GM18907 (cell line): ENCODE data around the gene TEKT5.
"Not testable (repeated sequence)": the region's sequence is repeated elsewhere in the genome, so short reads cannot be mapped to it uniquely, and the experiment has no call there.

Source experiments
- ATAC-seq: cut with Tn5 transposase; IDR thresholded peaks from one replicate; pipeline ENCODE4 v1.9.1; 2021; ENCODE audit warnings: mild to moderate bottlenecking, moderate library complexity; ENCODE audit not compliant: unreplicated experiment

The TEKT5 gene

DNA sequence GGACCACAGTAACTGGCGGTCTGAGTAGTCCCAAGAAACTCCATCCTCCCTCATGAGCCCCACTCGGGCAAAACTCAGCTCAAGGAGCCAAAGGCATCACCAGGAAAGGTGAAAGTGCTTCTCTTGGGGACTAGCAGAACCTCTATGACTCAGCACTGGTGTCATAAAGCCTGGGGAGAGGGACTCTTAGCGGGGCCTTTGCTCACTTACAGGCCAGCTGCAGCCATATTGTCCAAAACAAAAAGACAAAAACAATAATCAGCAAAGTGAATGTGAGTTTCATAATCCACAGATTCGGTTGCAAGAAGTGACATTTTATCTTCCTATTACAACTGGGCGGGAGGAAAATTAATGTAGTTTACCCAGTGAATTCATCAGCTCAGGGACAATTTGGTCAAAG, at the start of gene TEKT5:
Gene TEKT5, minus strand, starts transcription at position 101 of the 400 bp plus-strand sequence. Its CDS starts 57 bp downstream, at position 44.
- no peak for ATAC-seq

DNA sequence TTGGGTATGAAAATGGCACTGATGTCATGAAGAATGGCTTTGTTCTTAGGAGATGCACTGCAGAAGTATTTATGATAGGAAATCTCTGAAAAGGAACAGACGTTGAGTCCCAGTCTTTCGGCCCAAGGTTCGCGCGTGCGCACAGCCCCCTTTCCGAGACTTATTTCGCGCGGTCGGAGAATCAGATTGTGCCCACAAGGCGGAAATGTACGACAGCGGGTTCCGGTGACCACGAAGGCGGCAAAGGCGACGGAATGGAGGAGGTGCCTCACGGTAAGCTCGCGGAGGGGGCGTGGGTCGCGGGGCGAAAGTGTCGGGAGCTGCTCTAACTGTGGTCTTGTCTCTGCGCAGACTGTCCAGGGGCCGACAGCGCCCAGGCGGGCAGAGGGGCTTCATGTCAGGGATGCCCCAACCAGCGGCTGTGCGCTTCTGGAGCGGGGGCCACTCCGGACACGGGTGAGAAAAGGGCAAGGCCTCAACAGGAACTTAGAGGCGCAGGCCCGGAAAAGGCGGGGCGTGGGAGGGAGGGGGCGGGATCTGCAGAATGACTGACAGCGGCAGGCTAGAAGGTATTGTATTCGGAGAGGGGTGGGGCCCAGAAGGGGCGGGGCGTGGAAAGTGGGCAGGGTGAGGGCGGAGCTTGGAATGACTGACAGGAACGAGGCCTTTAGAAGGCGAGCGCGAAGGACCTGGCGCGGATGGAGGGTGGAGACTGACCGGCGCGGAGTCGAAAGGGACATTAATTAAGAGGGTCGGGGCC, 49.1 kb upstream of the TEKT5 start, which contains the start of gene NUBP1:
Gene NUBP1, plus strand, starts transcription at position 233 of the 760 bp plus-strand sequence. Its CDS starts 22 bp downstream, at position 255.
- peak; percentile 76 for ATAC-seq

DNA sequence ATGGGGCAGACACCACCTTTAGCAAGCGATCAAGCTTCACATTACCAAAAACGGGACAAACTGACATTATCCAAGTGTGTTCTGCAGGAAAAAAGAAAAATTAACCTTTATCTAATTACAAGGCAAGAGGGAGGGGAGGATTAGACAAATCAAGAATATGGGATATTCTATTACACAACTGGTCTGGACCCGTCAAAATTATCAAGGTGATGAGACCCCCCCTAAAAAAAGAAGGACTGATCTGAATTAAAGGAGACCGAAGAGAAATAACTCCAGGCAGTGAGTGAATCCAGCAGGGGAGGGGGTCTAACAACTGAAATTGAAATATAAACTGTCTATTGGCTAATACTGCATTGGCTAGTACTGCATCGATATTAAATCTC, 48.5 kb upstream of the TEKT5 start:
- ATAC-seq, result no peak

DNA sequence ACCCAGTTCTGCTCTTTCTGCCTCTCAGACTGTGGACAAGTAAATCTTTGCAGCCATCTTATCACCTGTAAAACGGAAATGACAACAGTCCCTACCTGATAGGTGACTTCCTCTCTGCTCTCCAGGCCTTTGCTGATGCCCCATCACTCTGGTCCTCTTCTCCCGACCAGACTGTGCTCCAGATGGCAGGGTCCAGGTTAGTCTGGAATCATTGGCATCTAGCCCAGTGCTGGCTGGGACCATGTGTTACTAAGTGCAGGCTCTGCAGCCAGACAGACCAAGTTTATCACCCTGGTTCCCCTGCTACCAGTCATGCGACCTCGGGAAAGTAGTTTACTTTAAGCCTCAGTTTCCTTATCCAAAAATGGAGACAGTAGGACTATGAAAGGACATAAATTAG, 47.1 kb upstream of the TEKT5 start:
- ATAC-seq, result no peak

DNA sequence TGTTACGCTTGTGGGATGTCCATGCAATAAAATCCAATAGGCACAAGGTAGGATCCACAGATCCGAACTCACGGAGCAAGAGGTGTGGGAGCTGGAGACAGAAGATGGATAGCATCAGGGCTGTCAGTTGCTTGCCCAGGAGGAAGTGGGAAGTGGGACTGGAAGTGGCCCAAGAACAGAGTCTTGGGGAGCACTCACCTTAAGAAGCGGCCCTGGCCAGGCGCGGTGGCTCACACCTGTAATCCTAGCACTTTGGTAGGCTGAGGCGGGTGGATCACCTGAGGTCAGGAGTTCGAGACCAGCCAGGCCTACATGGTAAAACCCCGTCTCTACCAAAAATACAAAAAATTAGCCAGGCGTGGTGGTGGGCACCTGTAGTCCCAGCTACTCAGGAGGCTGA, 46.5 kb upstream of the TEKT5 start:
- not testable (repeated sequence) for ATAC-seq

DNA sequence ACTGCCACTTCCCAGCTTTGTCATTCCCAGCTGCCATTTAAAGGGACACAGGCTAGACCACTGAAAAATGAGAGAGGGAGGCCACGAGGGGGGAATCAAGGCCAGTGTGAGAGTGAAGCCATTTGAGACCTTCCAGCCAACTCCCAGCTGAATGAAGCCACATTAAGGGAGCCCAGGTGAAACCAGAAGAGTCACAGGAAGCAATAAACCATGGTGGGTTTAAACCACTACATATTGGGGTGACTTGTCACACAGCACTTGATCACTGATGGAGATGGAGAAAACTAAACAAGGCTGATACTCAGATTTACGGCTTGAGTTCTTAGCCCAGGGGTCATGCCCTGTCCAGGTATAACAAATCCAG, 46.1 kb upstream of the TEKT5 start:
- no peak for ATAC-seq

DNA sequence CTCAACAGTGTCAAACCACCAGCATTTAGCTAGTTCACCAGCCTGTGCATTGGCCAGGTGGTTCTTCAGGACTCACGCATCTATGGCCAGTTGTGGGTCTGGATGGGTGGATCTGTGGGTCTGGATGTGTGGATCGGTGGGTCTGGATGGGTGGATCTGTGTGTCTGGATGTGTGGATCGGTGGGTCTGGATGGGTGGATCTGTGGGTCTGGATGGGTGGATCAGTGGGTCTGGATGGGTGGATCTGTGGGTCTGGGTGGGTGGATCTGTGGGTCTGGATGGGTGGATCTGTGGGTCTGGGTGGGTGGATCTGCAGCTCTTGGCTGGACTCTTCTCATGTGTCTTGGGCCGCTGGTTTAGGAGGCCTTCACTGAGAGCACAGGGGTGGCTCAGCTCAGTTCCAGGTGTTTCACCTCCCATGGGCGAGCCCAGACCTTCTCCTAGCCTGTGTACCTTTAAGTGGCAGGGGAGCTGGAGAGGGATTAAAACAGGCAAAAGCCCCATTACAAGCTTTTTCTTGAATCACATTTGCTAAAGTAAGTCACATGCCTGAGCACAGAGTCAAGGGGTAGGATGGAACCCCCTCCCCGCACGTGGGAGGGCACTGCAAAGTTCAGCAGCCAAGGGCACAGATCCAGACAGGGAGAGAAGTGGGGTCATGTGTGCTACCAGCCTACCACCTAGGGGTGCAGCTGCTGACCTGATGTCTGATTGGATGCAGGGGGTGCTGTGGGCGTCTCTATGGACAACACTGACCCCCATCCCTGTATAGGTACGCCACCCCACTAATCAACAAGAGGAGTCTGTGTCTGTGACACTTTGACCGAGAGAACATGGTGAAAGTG, 45.5 kb upstream of the TEKT5 start:
- ATAC-seq, result no peak

DNA sequence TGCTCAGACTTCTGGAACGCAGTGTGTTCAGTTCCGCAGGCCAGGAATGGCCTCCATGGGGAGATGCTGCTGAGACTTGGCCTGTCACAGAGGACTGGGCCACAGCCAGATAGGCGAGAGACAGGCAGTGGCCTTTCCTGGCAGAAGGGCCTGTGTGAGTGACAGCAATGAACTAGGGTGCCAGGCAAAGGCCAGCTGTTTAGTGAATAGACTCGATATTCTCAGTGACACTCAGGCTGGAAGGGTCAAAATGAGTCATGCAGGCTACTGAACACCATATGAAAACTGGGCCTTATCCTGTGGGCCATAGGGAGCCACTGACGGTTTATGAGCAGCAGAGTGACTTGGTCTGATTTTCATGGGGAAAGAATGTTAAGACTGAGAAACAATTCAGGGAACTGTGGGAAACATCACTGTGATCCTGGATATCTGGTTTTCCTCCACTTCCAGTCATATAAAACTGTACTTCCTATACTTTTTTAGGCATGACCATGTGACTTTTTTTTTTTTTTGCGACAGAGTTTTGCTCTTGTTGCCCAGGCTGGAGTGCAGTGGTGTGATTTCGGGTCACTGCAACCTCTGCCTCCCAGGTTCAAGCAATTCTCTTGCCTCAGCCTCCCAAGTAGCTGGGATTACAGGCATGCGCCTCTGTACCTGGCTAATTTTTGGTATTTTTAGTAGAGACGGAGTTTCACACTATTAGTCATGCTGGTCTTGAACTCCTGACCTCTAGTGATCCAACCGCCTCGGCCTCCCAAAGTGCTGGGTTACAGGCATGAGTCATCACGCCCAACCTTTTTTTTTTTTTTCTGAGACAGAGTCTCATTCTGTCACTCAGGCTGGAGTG, 43.7 kb upstream of the TEKT5 start:
- ATAC-seq, result peak; percentile 77

DNA sequence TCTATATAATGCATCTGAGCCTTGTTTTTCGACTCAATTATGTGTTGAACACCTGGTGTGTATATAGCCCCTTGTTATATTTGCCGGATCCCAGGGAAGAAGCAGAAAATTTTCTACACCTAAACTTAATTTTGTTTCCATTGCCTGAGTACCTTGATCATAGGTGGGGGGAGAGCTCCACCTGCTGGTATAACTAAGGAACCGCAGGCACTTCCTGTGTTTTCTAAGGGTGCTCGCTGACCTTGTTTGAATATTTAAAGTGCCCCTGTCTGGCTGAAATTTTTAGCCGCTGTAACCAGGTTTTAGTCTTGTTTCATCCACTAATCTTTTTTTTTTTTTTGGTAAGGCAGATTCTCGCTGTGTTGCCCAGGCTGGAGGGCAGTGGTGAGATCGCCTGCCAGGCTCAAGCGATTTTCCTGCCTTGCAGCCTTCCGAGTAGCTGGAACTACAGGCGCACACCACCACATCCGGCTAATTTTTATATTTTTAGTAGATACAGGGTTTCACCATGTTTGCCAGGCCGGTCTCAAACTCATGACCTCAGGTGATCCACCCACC, 42.4 kb upstream of the TEKT5 start:
- peak; percentile 41 for ATAC-seq

DNA sequence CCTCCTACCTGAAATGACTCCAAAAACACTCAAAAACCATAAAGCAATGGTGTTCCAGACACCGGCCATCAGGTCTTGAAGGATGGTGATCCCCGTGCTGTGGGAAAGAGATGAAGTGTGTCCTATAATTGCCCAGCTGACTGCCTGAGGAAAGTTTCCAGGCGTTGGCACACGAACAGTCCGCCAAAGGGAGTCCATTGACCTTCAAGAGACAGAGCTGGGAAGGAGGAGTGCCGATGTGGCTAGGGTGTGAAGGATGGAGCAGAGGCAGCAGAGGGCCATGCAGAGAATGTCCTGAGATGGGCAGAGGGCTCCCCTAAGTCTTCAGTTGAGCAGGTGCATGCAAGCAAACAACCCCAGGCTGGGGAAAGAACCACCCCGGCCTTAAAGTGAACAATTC, 37.1 kb upstream of the TEKT5 start:
- no peak for ATAC-seq

DNA sequence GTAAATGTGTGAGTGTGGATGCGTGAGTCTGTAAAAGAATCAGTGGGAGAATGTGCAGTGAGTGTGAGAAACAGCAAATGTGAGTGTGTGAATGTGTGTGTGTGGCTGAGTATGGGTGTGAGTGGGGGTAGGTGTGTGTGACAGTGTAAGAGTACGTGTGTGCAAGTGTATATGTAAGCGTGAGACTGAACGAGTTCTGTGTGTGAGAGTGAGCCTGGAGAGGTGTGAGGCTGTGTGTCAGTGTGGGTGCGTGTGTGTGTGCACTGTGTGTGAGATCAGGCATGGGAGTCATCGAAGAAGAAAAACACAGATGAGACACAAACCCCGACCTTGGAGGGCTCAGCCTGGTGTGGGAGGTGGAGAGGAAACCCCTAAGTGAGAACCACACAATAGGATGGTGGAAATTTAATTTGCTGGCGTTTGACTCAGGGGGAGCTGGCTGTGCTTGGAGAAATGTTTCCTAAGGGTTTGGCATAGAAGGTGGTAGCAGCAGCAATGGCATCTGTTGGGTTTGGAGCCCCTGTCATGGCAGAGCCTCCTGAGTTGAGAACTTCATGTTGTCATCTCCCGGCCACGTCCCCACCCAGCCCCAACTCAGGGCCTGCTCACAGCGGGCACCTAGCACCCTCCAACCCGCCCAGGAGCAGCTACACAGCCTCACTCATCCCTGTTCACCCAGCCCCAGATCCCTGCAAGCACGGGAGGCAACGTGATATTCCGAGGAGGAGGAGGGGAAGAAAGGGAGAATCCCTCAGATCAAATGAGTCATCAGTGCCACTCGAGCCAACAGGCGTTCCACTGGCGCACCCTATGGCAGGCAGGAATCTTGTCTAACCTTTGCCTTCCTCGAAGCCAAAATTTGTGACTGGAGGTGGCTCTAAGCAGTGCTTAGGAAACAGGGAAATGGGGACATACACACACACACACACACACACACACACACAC, 34.6 kb upstream of the TEKT5 start:
- no peak for ATAC-seq

DNA sequence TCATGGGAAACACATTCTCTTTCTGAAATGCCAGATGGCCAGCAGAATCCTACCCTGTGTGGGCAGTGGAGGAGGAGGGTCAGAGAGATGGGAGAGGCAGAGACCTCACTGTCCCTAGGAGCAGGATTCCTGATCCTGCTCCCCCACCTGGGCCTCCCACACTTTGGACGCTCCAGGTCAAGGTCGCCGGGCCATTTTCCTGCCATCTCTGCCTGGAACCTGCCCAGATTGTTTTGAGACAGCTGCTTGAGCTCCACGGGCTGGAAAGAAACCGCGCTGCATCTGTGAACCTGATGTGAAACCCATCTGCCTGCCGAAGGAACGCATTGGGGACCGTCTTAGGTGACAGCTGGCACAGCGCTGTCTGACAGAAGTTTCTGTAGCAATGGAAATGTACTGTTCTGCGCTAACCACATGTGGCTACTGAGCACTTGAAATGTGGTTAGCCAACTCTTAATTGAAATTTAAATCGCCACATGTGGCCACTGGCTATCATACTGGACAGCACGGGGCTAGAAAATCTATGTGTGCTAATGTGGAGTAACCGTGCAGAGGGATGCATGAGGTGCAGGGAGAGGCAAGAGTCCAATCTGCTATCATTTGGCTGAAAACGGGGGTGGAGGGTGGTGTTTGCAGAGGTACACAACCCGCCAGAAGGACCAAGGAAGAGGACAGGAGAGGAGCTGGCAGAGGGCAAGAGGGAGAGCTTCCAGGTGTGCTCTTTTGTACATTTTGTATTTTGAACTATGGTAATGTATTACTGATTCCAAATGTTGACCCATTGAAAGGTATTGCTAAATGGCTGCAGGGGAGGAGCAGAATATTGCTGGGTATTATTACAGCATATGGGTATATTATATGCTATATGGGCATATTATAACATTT, 33.5 kb upstream of the TEKT5 start:
- ATAC-seq, result no peak

DNA sequence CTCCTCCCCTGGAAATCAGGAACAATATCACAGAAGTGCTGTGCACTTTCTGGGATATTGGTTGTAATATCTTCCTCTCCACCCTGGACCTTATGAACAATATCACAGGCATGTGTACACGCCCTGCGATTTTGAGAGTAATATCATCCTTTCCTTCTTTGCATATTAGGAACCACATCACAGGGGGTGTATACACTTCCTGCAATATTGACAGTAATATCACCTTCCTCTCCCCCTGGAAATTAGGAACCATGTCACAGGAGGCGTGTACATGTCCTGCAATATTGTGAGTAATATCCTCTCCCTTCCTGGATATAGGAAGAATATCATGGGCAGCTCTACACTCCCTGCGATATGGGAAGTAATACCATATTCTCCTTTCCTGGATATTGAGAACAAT, 14.2 kb upstream of the TEKT5 start:
- ATAC-seq, result no peak

DNA sequence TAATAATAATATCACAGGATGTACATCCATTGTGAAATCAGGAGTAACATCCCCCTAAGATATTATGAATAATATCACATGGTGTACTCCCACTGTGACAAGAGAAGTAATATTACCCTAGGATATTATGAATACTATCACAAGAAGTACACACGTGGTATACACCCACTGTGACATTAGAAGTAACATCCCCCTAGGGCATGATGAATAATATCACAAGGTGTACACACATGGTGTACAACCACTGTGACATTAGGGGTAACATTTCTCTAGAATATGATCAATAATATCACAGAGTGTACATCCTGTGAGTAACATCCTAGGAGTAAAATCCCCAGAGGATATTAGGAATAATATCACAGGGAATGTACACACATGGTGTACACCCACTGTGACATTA, 5.0 kb upstream of the TEKT5 start:
- ATAC-seq, result no peak

DNA sequence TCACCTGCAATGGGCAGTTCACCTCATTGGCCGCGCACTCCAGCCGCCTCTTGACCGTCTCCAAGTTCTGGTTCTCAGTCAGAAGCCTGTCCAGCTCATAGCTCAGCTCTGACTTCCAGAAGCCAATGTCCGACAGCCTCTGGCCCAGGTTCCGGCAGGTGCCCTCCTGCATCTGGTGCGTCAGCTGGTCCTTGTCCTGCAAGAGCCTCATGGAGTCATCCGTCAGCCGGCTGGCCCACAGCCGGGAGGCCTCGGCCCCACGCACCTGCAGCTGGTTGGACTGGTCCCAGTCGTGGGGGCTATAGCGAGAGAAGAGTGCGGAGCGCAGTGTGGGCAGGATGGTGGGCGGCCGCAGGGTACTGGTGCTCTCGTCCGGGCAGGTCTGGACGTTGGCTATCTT, 424 bp downstream of the TEKT5 start:
- no peak for ATAC-seq

DNA sequence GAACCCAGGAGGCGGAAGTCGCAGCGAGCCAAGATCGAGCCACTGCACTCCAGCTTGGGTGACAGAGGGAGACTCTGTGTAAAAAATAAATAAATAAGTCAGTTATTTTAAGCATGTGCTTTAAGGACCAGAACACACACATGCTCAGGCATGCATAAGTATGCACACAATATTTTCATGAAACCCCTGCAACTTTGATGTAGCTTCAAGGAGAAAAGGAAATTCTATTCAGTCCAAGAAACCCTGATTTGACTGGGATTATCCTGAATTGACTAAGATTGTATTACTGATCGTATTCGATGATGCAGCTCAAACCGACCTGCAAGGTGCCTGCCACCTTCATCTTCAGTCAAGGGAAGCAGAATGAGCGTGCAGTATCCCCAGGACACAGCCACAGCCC, 841 bp downstream of the TEKT5 start:
- ATAC-seq, result no peak

DNA sequence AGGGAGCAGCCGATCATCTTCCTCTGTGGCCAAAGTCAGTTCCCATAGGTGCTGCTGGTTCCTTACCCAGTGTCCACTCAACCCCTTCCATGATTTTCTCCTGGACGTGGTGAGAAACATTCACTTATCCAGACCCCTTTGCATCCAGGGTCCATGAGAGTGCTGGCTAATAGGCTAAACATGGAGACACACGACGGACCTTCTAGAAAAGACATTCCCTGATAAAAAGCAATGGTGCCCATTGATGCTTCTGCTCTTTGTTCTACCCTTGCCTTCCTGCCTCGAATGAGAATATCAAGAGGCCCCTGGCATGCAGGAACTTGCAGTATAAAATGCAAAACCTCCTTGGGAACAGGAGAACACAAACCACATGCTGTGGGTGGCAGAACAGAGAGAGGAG, 2.3 kb downstream of the TEKT5 start:
- no peak for ATAC-seq

DNA sequence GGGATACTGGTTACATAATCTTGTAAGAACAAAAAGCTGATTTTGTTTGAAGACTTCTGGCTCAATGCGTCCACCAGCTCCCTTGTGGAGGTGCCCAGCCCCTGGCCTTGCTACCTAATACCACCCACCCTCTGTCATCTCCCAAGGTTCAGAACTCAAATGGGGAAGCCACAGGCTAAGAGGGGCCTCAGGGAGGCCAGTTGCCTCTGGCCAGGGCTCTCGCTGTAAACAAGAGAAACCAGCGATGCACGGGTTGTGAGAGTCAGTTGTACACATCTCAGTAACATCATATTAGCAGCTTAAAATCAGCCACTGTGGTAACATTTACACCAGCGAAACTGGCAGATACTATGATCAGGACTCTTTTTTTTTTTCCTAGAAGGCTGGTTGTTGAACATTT, 6.0 kb downstream of the TEKT5 start:
- ATAC-seq, result no peak

DNA sequence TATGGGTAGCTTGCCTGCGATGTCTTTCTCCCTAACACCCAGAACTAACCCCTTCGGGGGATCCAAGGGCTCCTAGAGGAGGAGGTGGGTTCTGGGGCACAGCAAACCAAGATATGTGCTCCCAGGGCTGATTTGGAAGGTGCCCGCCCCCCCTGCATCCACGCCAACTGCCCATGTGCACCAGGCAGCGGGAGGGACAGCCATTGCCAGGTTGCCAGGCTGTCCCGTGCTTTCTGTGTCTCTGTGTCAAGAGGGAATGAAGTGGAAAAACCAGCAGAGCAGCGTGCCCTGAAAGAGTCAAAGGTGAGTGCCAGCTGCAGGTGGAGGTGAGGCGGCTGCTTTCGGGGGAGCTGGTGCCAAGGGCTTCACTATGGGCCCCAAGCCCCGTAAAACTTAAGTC, 6.4 kb downstream of the TEKT5 start:
- no peak for ATAC-seq
